Stimulated activated CD4-positive, alpha-beta T cell treated with anti-CD3 and anti-CD28 coated beads, Interleukin-1b, Interleukin-23, amount 100 ng/mL, for 1 hour (primary cell): ENCODE measurements around the gene LRCOL1.

Experiments
- DNase-seq, 2 donors: peaks; one replicate each; pipeline ENCODE4 v3.0.0-alpha.2; 2020; ENCODE audit warnings: low read depth in 2 of 2

LRCOL1 gene

GRCh38 chr12:132619386-132620112, 9.2 kb upstream of the LRCOL1 start:
- DNase-seq = no peak

- DNase-seq = no peak
These were observed 8.6 kb upstream of the LRCOL1 start for GRCh38 chr12:132619071-132619385.

- no peak for DNase-seq
These were observed 8.3 kb upstream of the LRCOL1 start, which contains the start of gene P2RX2 for GRCh38 chr12:132618683-132619043. TSS of gene P2RX2 (plus strand) at chr12:132618776. CDS start at chr12:132618817, 41 bp downstream.

GRCh38 chr12:132617822-132618682, 7.7 kb upstream of the LRCOL1 start:
- DNase-seq = no peak

GRCh38 chr12:132617135-132617701, 6.8 kb upstream of the LRCOL1 start:
- DNase-seq = no peak

- DNase-seq = no peak
These were observed 5.2 kb upstream of the LRCOL1 start for GRCh38 chr12:132615579-132616038.

- peak; percentile 57 to 63 for DNase-seq
These were observed 4.6 kb upstream of the LRCOL1 start for GRCh38 chr12:132614861-132615578.

- no peak for DNase-seq
These were observed 3.6 kb upstream of the LRCOL1 start for GRCh38 chr12:132614029-132614428.

GRCh38 chr12:132611620-132612019, 1.2 kb upstream of the LRCOL1 start:
- DNase-seq = no peak

- DNase-seq = no peak
These were observed 652 bp upstream of the LRCOL1 start for GRCh38 chr12:132610866-132611602.

- DNase-seq = no peak
These were observed 1.9 kb downstream of the LRCOL1 start for GRCh38 chr12:132608231-132609171.

GRCh38 chr12:132606927-132607326, 3.5 kb downstream of the LRCOL1 start:
- DNase-seq = no peak

GRCh38 chr12:132606466-132606865, 3.9 kb downstream of the LRCOL1 start:
- DNase-seq = no peak

GRCh38 chr12:132605892-132606291, 4.5 kb downstream of the LRCOL1 start:
- no peak for DNase-seq

GRCh38 chr12:132604668-132605441, 5.5 kb downstream of the LRCOL1 start:
- DNase-seq = no peak

- DNase-seq = no peak
These were observed 6.2 kb downstream of the LRCOL1 start for GRCh38 chr12:132604151-132604618.

- DNase-seq = no peak
These were observed 6.9 kb downstream of the LRCOL1 start for GRCh38 chr12:132603240-132604150.

- DNase-seq = no peak
These were observed 7.7 kb downstream of the LRCOL1 start for GRCh38 chr12:132602572-132603239.
